ENCODE data around the gene INPP4B.

DNA sequence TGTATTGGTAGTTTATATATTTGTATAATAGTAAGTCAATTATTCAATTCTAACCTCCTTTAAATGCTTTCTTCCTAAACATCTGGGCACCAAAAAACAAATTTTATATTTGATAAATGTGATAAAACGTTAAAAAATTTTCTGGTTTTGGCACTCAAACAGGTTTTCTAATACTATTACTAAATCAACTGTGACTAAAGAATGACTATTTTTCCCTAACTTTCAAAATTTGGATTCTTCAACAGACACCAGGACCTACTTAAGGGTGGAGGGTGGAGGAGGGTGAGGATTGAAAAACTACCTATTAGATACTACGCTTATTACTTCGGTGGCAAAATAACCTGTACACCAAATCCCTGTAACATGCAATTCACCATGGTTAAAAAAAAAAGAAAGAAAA, 654.2 kb downstream of the INPP4B start:
- TF ChIP-seq CTCF (IDR thresholded peaks at IDR 0.05; ENCODE audit: low read depth, low read length) = no peak
- no peak for TF ChIP-seq EZH2phosphoT487 (IDR thresholded peaks at IDR 0.05; ENCODE audit: low read depth)
